ENCODE measurements around the gene DNAAF3.

- TF ChIP-seq CEBPB (IDR thresholded peaks at IDR 0.05; ENCODE audit: low read depth) = no peak
- TF ChIP-seq, protein P1, sequence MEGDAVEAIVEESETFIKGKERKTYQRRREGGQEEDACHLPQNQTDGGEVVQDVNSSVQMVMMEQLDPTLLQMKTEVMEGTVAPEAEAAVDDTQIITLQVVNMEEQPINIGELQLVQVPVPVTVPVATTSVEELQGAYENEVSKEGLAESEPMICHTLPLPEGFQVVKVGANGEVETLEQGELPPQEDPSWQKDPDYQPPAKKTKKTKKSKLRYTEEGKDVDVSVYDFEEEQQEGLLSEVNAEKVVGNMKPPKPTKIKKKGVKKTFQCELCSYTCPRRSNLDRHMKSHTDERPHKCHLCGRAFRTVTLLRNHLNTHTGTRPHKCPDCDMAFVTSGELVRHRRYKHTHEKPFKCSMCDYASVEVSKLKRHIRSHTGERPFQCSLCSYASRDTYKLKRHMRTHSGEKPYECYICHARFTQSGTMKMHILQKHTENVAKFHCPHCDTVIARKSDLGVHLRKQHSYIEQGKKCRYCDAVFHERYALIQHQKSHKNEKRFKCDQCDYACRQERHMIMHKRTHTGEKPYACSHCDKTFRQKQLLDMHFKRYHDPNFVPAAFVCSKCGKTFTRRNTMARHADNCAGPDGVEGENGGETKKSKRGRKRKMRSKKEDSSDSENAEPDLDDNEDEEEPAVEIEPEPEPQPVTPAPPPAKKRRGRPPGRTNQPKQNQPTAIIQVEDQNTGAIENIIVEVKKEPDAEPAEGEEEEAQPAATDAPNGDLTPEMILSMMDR (IDR thresholded peaks at IDR 0.05 in 2 of 3, conservative IDR thresholded peaks at IDR 0.05 in 1 of 3; ENCODE audit: borderline replicate concordance in 1 of 3, insufficient read depth in 1 of 3, low read depth in 2 of 3, low read length in 2 of 3) = no peak
- TF ChIP-seq EZH2 (IDR thresholded peaks at IDR 0.05) = no peak
- TF ChIP-seq EZH2phosphoT487 (IDR thresholded peaks at IDR 0.05; ENCODE audit: borderline replicate concordance) = no peak
- TF ChIP-seq ZBTB33 (IDR thresholded peaks at IDR 0.05; ENCODE audit: extremely low read depth, insufficient replicate concordance, low read length) = no peak
- TF ChIP-seq YY1 (IDR thresholded peaks at IDR 0.05; ENCODE audit: extremely low read depth, insufficient replicate concordance, low read depth, low read length) = peak; percentile 44
- TF ChIP-seq, protein P2, sequence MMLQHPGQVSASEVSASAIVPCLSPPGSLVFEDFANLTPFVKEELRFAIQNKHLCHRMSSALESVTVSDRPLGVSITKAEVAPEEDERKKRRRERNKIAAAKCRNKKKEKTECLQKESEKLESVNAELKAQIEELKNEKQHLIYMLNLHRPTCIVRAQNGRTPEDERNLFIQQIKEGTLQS (IDR thresholded peaks at IDR 0.05) = no peak
- no peak for TF ChIP-seq CBX3 (IDR thresholded peaks at IDR 0.05; ENCODE audit: low read depth)
- TF ChIP-seq POLR2A (IDR thresholded peaks at IDR 0.05; ENCODE audit: borderline replicate concordance, extremely low read depth, insufficient read depth, insufficient read length) = peak; percentile 36
- TF ChIP-seq POLR2AphosphoS5 (IDR thresholded peaks at IDR 0.05; ENCODE audit: low read depth, low read length) = peak; percentile 80
- TF ChIP-seq, protein P3, sequence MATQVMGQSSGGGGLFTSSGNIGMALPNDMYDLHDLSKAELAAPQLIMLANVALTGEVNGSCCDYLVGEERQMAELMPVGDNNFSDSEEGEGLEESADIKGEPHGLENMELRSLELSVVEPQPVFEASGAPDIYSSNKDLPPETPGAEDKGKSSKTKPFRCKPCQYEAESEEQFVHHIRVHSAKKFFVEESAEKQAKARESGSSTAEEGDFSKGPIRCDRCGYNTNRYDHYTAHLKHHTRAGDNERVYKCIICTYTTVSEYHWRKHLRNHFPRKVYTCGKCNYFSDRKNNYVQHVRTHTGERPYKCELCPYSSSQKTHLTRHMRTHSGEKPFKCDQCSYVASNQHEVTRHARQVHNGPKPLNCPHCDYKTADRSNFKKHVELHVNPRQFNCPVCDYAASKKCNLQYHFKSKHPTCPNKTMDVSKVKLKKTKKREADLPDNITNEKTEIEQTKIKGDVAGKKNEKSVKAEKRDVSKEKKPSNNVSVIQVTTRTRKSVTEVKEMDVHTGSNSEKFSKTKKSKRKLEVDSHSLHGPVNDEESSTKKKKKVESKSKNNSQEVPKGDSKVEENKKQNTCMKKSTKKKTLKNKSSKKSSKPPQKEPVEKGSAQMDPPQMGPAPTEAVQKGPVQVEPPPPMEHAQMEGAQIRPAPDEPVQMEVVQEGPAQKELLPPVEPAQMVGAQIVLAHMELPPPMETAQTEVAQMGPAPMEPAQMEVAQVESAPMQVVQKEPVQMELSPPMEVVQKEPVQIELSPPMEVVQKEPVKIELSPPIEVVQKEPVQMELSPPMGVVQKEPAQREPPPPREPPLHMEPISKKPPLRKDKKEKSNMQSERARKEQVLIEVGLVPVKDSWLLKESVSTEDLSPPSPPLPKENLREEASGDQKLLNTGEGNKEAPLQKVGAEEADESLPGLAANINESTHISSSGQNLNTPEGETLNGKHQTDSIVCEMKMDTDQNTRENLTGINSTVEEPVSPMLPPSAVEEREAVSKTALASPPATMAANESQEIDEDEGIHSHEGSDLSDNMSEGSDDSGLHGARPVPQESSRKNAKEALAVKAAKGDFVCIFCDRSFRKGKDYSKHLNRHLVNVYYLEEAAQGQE (IDR thresholded peaks at IDR 0.05; ENCODE audit: low read depth) = no peak
- no peak for TF ChIP-seq RAD21 (IDR thresholded peaks at IDR 0.05; ENCODE audit: low read depth)
- peak; percentile 89 for TF ChIP-seq JUND (IDR thresholded peaks at IDR 0.05)
- TF ChIP-seq SP1 (IDR thresholded peaks at IDR 0.05; ENCODE audit: low read depth) = peak; percentile 86
Observed at GRCh38 chr19:55206664-55207500, 40.5 kb upstream of the DNAAF3 start.

Measured in HCT116 (cell line).